ENCODE measurements around the gene CDH4.

- TF ChIP-seq CTCF (IDR thresholded peaks at IDR 0.05; ENCODE audit: borderline replicate concordance, extremely low read depth, low read length, poor library complexity, severe bottlenecking) (no peak), EZH2 (IDR thresholded peaks at IDR 0.05; ENCODE audit: borderline replicate concordance, low read depth, low read length, severe bottlenecking) (no peak)
Measured at GRCh38 chr20:61458146-61458746, 206.2 kb downstream of the CDH4 start.
